Activated naive CD4-positive, alpha-beta T cell treated with anti-CD3 and anti-CD28 coated beads, Interleukin-2, amount 10 ng/mL, durations not matched to agents 7 days and 5 days (primary cell): Measurements from ENCODE around the gene PLPP3.

Experiments used
- CTCF ChIA-PET: fragments of 350-600 bp; sonication (Branson Sonifier 250); formaldehyde crosslinking; loops from one replicate; lab custom pipeline; 2021; ENCODE audit warnings: antibody characterized with exemption; lab: Charles Lee
- DNase-seq: peaks from one replicate; pipeline ENCODE4 v3.0.0-alpha.2; 2020
- H3K27ac Mint-ChIP-seq: one replicate; pipeline ENCODE4 v1.8.0; 2021; ENCODE audit warnings: mild to moderate bottlenecking, moderate library complexity, mixed read lengths
- H3K27me3 Mint-ChIP-seq: one replicate; pipeline ENCODE4 v1.8.0; 2021; ENCODE audit warnings: mild to moderate bottlenecking, mixed read lengths
- H3K36me3 Mint-ChIP-seq: one replicate; pipeline ENCODE4 v1.8.0; 2021; ENCODE audit warnings: mixed read lengths
- H3K4me1 Mint-ChIP-seq: one replicate; pipeline ENCODE4 v1.8.0; 2021; ENCODE audit warnings: mixed read lengths
- H3K4me3 Mint-ChIP-seq: one replicate; pipeline ENCODE4 v1.8.0; 2021; ENCODE audit warnings: mild to moderate bottlenecking, moderate library complexity, mixed read lengths
- H3K9me3 Mint-ChIP-seq: one replicate; pipeline ENCODE4 v1.8.0; 2021; ENCODE audit warnings: mixed read lengths

PLPP3 gene

DNA sequence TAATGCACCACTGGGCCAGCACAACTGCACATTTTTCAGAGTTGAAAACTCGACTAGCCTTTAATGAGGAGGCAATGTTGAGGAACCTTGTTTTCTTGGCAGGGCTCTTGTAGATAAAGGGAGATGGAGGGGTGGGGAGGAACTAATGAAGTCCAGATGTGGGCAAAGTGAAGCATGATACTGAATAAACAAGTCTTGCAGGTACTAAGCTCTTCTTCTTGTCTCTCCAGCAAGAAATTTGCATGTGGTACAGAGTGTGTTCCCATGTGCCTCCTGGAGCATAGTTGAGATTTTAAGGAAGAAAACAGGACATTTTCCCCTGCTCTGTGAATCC, 47.0 kb downstream of the PLPP3 start:
- CTCF ChIA-PET: no interaction called here
- no peaks in the 10 kb centered on the region for H3K4me1 Mint-ChIP-seq
- H3K36me3 Mint-ChIP-seq: no peaks in the 10 kb centered on the region
- H3K27me3 Mint-ChIP-seq: no peaks in the 10 kb centered on the region
- DNase-seq: no peak
- H3K4me3 Mint-ChIP-seq: no peak overlapping the region
- H3K9me3 Mint-ChIP-seq: no peaks in the 10 kb centered on the region
- H3K27ac Mint-ChIP-seq: no peak overlapping the region

DNA sequence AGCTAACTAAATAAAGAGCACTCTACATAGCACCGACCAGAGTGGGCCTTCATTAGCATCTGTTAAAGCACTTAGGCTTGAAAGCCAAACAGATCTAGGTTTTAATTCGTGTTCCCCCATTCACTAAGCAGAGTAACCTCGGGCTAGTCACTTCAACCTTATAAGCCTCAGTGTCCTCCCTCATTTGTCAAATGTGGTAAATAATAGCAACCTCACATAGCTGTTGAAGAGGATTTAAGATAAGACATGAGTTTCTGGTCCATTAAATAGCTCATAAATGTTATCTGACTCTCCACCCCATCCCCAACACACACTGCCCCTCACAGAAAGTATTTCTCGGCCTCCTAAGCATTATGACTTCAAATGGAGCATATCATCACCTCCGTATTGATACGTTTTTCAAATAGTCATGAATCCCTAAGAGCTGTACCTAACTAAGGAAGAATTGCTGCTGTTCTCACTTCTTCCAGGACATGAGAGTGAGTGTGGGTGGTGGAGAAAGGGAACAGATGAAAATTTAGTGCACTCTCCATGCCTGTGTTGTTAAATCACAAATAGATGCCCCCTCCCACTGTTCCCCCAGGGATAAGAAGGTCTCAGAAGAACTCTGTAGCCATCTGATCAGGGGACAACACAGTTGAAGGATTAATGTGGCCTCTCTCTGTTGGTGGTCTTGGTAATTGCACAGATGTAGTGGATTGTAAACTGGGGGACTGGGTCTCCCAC, 47.6 kb downstream of the PLPP3 start:
- Mint-ChIP-seq H3K4me3 (no peak overlapping the region), H3K9me3 (no peaks in the 10 kb centered on the region), H3K36me3 (no peaks in the 10 kb centered on the region), H3K27me3 (no peaks in the 10 kb centered on the region), H3K4me1 (no peaks in the 10 kb centered on the region), H3K27ac (no peak overlapping the region)
- DNase-seq: no peak
- CTCF ChIA-PET: no interaction called here

DNA sequence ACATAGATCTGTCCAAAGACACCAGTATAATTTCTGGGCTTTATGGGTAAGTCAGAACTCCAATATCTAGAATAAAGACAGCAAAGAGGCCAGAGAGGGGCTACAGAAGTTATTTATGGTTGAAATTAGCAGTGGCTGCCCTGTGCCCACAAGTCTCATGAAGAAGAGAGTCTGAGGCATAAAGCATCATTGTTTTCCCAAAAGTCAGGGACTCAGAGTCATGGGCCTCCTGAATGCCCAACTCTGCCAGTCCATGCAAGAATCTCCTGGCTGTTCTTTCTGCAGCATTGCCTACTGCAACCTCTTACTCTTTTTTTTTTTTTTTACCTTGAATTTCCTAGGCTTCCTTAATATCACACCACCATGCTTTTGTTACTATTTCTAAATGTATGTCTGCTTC, 49.6 kb downstream of the PLPP3 start:
- no peak overlapping the region for H3K4me3 Mint-ChIP-seq
- no peak overlapping the region for H3K27ac Mint-ChIP-seq
- no peak for DNase-seq
- H3K27me3 Mint-ChIP-seq: no peaks in the 10 kb centered on the region
- CTCF ChIA-PET: no interaction called here
- no peaks in the 10 kb centered on the region for H3K36me3 Mint-ChIP-seq
- H3K9me3 Mint-ChIP-seq: no peaks in the 10 kb centered on the region
- peaks cover 3% of the 10 kb centered on the region for H3K4me1 Mint-ChIP-seq

GRCh38 chr1:56527548-56528302, 51.6 kb downstream of the PLPP3 start:
- Mint-ChIP-seq H3K36me3 (no peaks in the 10 kb centered on the region), H3K27ac (no peak overlapping the region), H3K27me3 (no peaks in the 10 kb centered on the region), H3K4me1 (peaks cover 3% of the 10 kb centered on the region), H3K9me3 (no peaks in the 10 kb centered on the region), H3K4me3 (no peak overlapping the region)
- no peak for DNase-seq
- CTCF ChIA-PET: no interaction called here

DNA sequence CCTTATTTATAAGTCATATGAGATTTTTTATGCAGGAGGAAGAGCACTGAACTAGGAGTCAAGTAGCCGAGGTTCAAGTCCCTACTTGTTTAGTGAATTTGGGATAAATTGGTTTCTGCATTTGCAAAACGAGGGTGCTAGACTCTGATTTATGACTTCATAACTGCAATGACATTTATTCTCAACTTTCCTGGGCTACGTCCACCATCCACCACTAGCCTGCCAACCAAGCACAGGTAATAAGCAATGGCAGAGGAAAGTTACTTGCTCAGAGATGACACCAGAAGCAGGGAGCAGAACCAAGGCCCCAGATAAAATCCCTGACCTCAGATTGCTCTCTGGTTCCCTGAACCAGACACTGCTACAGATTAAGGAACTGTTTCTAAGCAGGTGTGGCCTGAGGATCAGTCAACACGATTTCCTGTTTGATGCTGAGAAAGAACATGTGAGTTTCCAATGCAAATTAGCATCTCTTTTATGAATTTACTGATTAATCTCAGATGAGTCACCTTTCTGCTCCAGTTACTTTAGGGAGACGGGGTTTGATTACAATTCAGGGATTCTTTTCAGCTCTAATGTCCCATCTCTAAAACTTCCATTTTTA, 52.7 kb downstream of the PLPP3 start:
- CTCF ChIA-PET: no interaction called here
- H3K27ac Mint-ChIP-seq: no peak overlapping the region

GRCh38 chr1:56525489-56526041, 53.8 kb downstream of the PLPP3 start:
- CTCF ChIA-PET: no interaction called here
- Mint-ChIP-seq H3K27ac (no peak overlapping the region), H3K9me3 (no peaks in the 10 kb centered on the region), H3K4me1 (peaks cover 3% of the 10 kb centered on the region), H3K4me3 (no peak overlapping the region), H3K36me3 (no peaks in the 10 kb centered on the region), H3K27me3 (no peaks in the 10 kb centered on the region)
- no peak for DNase-seq

More for the DNA sequence above, 52.7 kb downstream of the PLPP3 start:
- no peak overlapping the region for H3K4me3 Mint-ChIP-seq
- H3K9me3 Mint-ChIP-seq: no peaks in the 10 kb centered on the region
- peaks cover 3% of the 10 kb centered on the region for H3K4me1 Mint-ChIP-seq
- no peak for DNase-seq
- H3K36me3 Mint-ChIP-seq: no peaks in the 10 kb centered on the region
- no peaks in the 10 kb centered on the region for H3K27me3 Mint-ChIP-seq

- no peaks in the 10 kb centered on the region for H3K9me3 Mint-ChIP-seq
- peaks cover 3% of the 10 kb centered on the region for H3K4me1 Mint-ChIP-seq
- CTCF ChIA-PET: no interaction called here
- DNase-seq: no peak
- H3K27me3 Mint-ChIP-seq: no peaks in the 10 kb centered on the region
- H3K27ac Mint-ChIP-seq: no peak overlapping the region
- H3K4me3 Mint-ChIP-seq: no peak overlapping the region
- no peaks in the 10 kb centered on the region for H3K36me3 Mint-ChIP-seq
These were observed 55.1 kb downstream of the PLPP3 start for GRCh38 chr1:56524263-56524662.

GRCh38 chr1:56522680-56523079, 56.7 kb downstream of the PLPP3 start:
- H3K36me3 Mint-ChIP-seq: no peaks in the 10 kb centered on the region
- no peak overlapping the region for H3K27ac Mint-ChIP-seq
- H3K9me3 Mint-ChIP-seq: no peaks in the 10 kb centered on the region
- no peak overlapping the region for H3K4me3 Mint-ChIP-seq
- H3K4me1 Mint-ChIP-seq: peaks cover 3% of the 10 kb centered on the region
- CTCF ChIA-PET: no interaction called here
- no peak for DNase-seq
- H3K27me3 Mint-ChIP-seq: no peaks in the 10 kb centered on the region

DNA sequence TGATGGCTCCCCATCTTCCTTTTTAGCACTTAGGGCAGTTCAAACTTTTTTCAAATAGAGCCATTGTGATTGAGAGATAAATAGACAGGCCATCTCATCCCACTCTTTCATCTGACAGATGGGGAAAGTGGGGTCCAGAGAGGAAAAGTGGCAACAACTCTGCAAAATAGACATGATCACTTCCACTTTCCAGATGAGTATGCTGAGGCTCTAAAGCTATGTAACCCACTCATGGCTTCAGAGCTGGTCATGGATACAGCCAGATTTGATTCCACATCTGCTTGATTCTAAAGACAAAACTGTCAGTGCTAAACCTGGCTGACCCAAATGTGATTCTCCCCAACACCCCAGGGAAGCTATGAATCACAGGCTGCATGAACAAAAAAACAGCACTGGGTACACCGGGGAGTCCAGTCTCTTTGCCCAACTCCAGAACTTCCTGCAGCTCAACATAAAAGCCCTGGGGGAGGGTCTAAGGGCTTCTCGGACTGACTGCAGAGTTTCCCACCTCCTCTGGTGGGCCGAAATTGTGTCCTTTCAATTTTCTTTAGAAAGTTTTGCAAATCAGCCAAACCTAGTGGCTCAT, 59.3 kb downstream of the PLPP3 start:
- no peaks in the 10 kb centered on the region for H3K9me3 Mint-ChIP-seq
- no peaks in the 10 kb centered on the region for H3K36me3 Mint-ChIP-seq
- no peaks in the 10 kb centered on the region for H3K4me1 Mint-ChIP-seq
- no peak overlapping the region for H3K27ac Mint-ChIP-seq
- no peak overlapping the region for H3K4me3 Mint-ChIP-seq
- CTCF ChIA-PET: no interaction called here
- DNase-seq: no peak
- H3K27me3 Mint-ChIP-seq: no peaks in the 10 kb centered on the region

DNA sequence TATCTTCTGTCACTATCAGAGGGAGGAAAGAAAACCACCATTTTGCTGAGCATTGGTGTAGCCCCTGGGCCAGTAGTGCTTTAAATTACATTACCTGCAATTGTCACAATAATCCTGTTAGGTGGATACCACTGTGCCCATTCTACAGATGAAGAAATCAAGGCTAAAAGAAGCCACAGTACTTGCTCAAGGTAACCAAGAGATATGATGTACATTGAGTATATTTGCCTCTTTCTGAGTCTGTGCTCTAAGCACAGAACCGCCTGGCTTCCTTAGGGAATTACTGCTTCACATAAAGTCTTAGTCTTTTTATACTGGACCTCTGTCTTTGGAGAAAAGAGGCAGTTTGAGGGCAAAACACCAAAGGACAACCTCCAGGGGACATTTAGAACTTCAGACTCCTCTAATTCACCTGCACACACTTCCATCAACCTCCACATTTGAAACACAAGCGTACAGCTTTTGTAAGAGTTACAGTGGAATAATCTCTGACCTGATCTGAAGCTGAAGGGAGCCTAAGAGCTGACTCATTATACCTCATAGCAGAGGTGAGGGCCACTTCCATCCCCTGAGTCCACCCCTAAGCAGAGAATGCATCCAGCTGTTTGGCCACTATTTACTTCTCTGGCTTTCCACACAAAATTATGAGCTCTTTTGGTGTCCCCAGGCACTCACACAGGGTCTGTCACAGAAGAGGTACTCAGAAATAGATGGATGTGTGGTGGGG, 61.8 kb downstream of the PLPP3 start:
- no peak overlapping the region for H3K4me3 Mint-ChIP-seq
- no peak overlapping the region for H3K27ac Mint-ChIP-seq
- H3K9me3 Mint-ChIP-seq: no peaks in the 10 kb centered on the region
- no peaks in the 10 kb centered on the region for H3K4me1 Mint-ChIP-seq
- CTCF ChIA-PET: no interaction called here
- DNase-seq: no peak
- H3K27me3 Mint-ChIP-seq: no peaks in the 10 kb centered on the region
- H3K36me3 Mint-ChIP-seq: no peaks in the 10 kb centered on the region

- H3K27ac Mint-ChIP-seq: no peak overlapping the region
- CTCF ChIA-PET: no interaction called here
- H3K4me3 Mint-ChIP-seq: no peak overlapping the region
- no peaks in the 10 kb centered on the region for H3K27me3 Mint-ChIP-seq
- no peak for DNase-seq
- no peaks in the 10 kb centered on the region for H3K36me3 Mint-ChIP-seq
- no peaks in the 10 kb centered on the region for H3K9me3 Mint-ChIP-seq
- H3K4me1 Mint-ChIP-seq: no peaks in the 10 kb centered on the region
These were observed 62.7 kb downstream of the PLPP3 start for GRCh38 chr1:56516539-56517252.

DNA sequence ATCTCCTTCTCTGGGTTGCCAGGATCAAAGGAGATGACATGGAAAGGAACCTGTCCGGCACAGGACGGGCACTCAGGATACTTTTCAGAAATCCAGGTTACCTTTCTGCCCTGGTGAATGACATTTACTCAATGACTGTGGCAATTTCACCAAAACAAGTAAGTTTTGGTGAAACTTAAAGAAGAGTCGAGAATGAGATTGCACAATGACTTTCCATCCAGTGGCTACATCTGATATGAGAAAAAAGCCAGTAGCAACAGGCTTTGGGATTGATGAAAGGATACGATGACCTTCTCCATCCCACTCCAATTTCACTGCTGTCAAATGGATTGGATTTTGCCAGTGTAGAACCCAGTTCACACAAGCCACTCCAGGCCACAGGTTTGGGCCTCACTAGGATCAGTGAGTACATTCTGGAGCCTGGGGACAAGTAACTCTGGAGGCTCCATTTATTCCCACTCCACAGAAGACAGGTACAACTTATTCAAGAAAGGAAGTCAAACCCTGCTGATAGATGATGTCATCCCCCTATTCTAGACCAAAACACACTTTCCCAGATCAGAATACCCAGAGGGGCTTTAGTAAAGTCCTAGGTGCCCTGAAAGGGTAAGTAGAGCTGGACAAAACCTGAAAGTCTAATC, 63.3 kb downstream of the PLPP3 start:
- CTCF ChIA-PET: no interaction called here
- DNase-seq: no peak
- Mint-ChIP-seq H3K4me1 (no peaks in the 10 kb centered on the region), H3K9me3 (no peaks in the 10 kb centered on the region), H3K4me3 (no peak overlapping the region), H3K36me3 (no peaks in the 10 kb centered on the region), H3K27ac (no peak overlapping the region), H3K27me3 (no peaks in the 10 kb centered on the region)

DNA sequence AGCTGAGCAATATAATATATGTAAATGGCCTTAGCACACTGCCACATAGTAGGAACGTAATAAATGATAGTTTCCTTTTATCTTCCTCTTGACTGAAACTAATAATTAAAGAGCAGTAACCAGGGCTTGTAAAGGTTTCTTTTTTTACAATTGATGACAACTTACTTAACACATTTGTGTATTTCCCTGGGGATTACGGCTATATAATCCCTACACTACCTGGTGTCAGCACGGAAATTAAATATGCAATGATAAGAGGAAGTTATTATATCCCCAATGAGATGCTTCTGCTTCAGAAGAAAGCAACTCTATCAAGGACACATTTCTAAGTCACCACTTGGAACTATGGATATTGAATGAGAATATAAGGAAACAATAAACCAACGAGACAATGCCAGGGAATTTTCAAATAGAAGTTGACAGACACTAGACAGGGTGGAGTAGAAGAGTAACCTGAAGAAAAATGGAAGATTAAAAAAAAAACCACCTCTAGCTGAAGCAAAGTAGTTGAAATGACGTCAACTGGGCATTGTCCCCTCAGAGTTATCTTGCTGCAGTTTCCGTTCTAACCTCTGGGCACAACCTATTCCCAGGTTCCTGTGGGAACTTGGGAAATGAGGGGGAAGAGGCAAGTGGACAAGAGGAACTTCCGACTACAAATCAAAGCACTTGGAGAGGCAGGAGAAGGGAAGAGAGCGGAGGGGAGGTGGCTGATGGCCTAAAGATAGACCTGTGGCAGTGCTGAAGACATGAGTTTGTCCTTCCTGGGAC, 66.5 kb downstream of the PLPP3 start:
- Mint-ChIP-seq H3K9me3 (no peaks in the 10 kb centered on the region), H3K4me3 (no peak overlapping the region), H3K4me1 (no peaks in the 10 kb centered on the region), H3K27me3 (no peaks in the 10 kb centered on the region), H3K27ac (no peak overlapping the region), H3K36me3 (no peaks in the 10 kb centered on the region)
- CTCF ChIA-PET: no interaction called here
- DNase-seq: no peak
